ENCODE measurements around the gene ARHGEF18. TPM values are rescaled to one million over a fixed set of nuclear protein-coding genes. Genes with fewer than 3 reads are reported as not detected.

ARHGEF18 gene
- total and polyA plus RNA-seq, 2 of the 13 experiments (the other 11 are each of a cell fraction or from before 2014, with no cell fraction given), result 4.2 to 17.5 TPM

DNA sequence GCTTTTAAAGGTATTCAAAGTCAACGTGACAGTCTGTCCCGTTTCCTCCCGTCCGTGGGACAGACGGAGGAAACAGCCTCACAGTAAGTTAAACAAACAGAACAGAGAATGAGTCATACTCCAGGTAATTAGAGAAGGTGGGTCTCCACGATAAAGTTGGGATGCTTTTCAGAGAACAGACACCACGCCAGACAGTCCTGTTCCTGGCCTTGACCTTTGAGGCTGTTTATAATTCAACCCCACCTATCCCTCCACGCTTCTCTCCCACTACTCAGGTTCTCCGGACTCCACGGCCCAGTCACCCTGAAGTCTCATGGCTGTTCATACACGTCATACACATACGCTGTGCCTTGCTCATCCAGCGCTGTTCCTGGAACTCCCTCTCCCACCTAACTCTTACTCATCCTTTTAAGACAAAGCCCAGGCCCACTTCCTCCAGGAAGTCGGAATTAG, 42.5 kb downstream of the ARHGEF18 start (continued):
- peak; percentile 36; the same call in 1 of the 2 replicates for TF ChIP-seq HDAC2 (CRISPR knock-in tag; IDR thresholded peaks at IDR 0.05)
- TF ChIP-seq KAT7 (CRISPR knock-in tag; IDR thresholded peaks at IDR 0.05; ENCODE audit: borderline replicate concordance), result no peak
- no peak for TF ChIP-seq HDAC6 (IDR thresholded peaks at IDR 0.05; ENCODE audit: low read depth, low read length)
- TF ChIP-seq NFE2L1 (CRISPR knock-in tag; IDR thresholded peaks at IDR 0.05; ENCODE audit: borderline replicate concordance), result no peak
- no peak for TF ChIP-seq SYNCRIP (IDR thresholded peaks at IDR 0.05; ENCODE audit: insufficient read depth, low read depth, low read length)
- TF ChIP-seq ZNF225 (CRISPR knock-in tag; IDR thresholded peaks at IDR 0.05), result no peak
- TF ChIP-seq, protein P1, sequence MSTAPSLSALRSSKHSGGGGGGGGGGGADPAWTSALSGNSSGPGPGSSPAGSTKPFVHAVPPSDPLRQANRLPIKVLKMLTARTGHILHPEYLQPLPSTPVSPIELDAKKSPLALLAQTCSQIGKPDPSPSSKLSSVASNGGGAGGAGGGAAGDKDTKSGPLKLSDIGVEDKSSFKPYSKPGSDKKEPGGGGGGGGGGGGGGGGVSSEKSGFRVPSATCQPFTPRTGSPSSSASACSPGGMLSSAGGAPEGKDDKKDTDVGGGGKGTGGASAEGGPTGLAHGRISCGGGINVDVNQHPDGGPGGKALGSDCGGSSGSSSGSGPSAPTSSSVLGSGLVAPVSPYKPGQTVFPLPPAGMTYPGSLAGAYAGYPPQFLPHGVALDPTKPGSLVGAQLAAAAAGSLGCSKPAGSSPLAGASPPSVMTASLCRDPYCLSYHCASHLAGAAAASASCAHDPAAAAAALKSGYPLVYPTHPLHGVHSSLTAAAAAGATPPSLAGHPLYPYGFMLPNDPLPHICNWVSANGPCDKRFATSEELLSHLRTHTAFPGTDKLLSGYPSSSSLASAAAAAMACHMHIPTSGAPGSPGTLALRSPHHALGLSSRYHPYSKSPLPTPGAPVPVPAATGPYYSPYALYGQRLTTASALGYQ (CRISPR knock-in tag; IDR thresholded peaks at IDR 0.05), result no peak
- no peak for TF ChIP-seq ATAD3A (CRISPR knock-in tag; IDR thresholded peaks at IDR 0.05)
- TF ChIP-seq ARHGAP35 (CRISPR knock-in tag; IDR thresholded peaks at IDR 0.05; ENCODE audit: borderline replicate concordance), result no peak
- no peak for TF ChIP-seq ZBTB39 (CRISPR knock-in tag; IDR thresholded peaks at IDR 0.05)
- no peak for TF ChIP-seq TARDBP (CRISPR knock-in tag; IDR thresholded peaks at IDR 0.05)
- TF ChIP-seq, protein P2, sequence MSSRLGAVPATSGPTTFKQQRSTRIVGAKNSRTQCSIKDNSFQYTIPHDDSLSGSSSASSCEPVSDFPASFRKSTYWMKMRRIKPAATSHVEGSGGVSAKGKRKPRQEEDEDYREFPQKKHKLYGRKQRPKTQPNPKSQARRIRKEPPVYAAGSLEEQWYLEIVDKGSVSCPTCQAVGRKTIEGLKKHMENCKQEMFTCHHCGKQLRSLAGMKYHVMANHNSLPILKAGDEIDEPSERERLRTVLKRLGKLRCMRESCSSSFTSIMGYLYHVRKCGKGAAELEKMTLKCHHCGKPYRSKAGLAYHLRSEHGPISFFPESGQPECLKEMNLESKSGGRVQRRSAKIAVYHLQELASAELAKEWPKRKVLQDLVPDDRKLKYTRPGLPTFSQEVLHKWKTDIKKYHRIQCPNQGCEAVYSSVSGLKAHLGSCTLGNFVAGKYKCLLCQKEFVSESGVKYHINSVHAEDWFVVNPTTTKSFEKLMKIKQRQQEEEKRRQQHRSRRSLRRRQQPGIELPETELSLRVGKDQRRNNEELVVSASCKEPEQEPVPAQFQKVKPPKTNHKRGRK (CRISPR knock-in tag; IDR thresholded peaks at IDR 0.05), result no peak
- no peak for TF ChIP-seq FOXP1 (IDR thresholded peaks at IDR 0.05)
- peak; percentile 32; the same call in 1 of the 2 replicates for TF ChIP-seq FOXP1 (CRISPR knock-in tag; IDR thresholded peaks at IDR 0.05)
- no peak for TF ChIP-seq ZFP82 (CRISPR knock-in tag; IDR thresholded peaks at IDR 0.05; ENCODE audit: borderline replicate concordance)
- no peak for TF ChIP-seq TGIF2 (CRISPR knock-in tag; IDR thresholded peaks at IDR 0.05)
- TF ChIP-seq RBAK (CRISPR knock-in tag; IDR thresholded peaks at IDR 0.05), result no peak
- peak; percentile 59; the same call in 1 of the 2 replicates for TF ChIP-seq NR2F6 (IDR thresholded peaks at IDR 0.05)
- peak; percentile 71; the same call in 1 of the 2 replicates for TF ChIP-seq NR2F6 (CRISPR knock-in tag; IDR thresholded peaks at IDR 0.05)
- 0 out of 2 replicates have a peak, but pooled peaks have one; percentile 35 for TF ChIP-seq ISL2 (CRISPR knock-in tag; IDR thresholded peaks at IDR 0.05)
- no peak for TF ChIP-seq ZNF484 (CRISPR knock-in tag; IDR thresholded peaks at IDR 0.05; ENCODE audit: borderline replicate concordance, low read depth)
- TF ChIP-seq RFXANK (CRISPR knock-in tag; IDR thresholded peaks at IDR 0.05), result no peak
- peak; percentile 78 for TF ChIP-seq CREB1 (IDR thresholded peaks at IDR 0.05)
- TF ChIP-seq CREB1 (CRISPR knock-in tag; IDR thresholded peaks at IDR 0.05), result peak; percentile 18; the same call in 1 of the 2 replicates
- no peak for TF ChIP-seq SP1 (IDR thresholded peaks at IDR 0.05)
- no peak for TF ChIP-seq SP1 (CRISPR knock-in tag; IDR thresholded peaks at IDR 0.05)
- TF ChIP-seq PHB2 (IDR thresholded peaks at IDR 0.05; ENCODE audit: partially characterized antibody), result no peak
- no peak for TF ChIP-seq NFYB (CRISPR knock-in tag; IDR thresholded peaks at IDR 0.05)
- peak; percentile 31 for TF ChIP-seq HOXA3 (CRISPR knock-in tag; IDR thresholded peaks at IDR 0.05)
- TF ChIP-seq CC2D1A (CRISPR knock-in tag; IDR thresholded peaks at IDR 0.05), result no peak

Measured in HepG2 (cell line).